Suprapubic skin (tissue), 3 donors: ENCODE measurements around the gene GPC5.

ENCODE experiments used
- CTCF ChIP-seq, 2 donors: fragments of 200-600 bp in 1 of 2; fragments of 450-650 bp in 1 of 2; sonication (generic) in 1 of 2; IDR thresholded peaks; one replicate each; pipeline ENCODE4 v1.5.1; 2016 to 2019; ENCODE audit warnings: antibody characterized with exemption in 2 of 2, mild to moderate bottlenecking in 1 of 2, moderate library complexity in 1 of 2
- EP300 ChIP-seq: sonication (generic); formaldehyde crosslinking; IDR thresholded peaks from one replicate; pipeline ENCODE4 v1.6.1; 2017; ENCODE audit warnings: antibody characterized with exemption
- POLR2A ChIP-seq, 2 donors: fragments of 450-650 bp; IDR thresholded peaks; one replicate each; pipeline ENCODE4 v1.6.1; 2017; ENCODE audit warnings: antibody characterized with exemption in 2 of 2, mild to moderate bottlenecking in 2 of 2, moderate library complexity in 2 of 2

- TF ChIP-seq CTCF (IDR thresholded peaks at IDR 0.05) (no peak), EP300 (no peak), POLR2A (IDR thresholded peaks at IDR 0.05) (no peak)
These were observed 1139.0 kb downstream of the GPC5 start for GRCh38 chr13:92537471-92537870.
